DND-41 (cell line): ENCODE results near the gene SMIM22.

Source experiments
- ATAC-seq: fragments of 200-7000 bp; cut with Tn5 transposase; 3 replicates; pipeline ENCODE4 v1.9.1; 2021; ENCODE audit warnings: low read depth; ENCODE audit not compliant: insufficient read depth
- DNase-seq: peaks from one replicate; pipeline ENCODE4 v3.0.0-alpha.2; 2020
- H2AFZ ChIP-seq: 2 replicates; pipeline ENCODE4 v1.6.0; 2012; ENCODE audit warnings: low read depth, low read length
- H3K27ac ChIP-seq: 2 replicates; pipeline ENCODE4 v1.5.1; 2012; ENCODE audit warnings: low read length, inconsistent platforms
- H3K27me3 ChIP-seq: fragments of 200-600 bp; sonication (generic); 2 replicates; pipeline ENCODE4 v1.6.0; 2012; ENCODE audit warnings: low read length, mild to moderate bottlenecking, inconsistent platforms; ENCODE audit not compliant: insufficient read depth, poor library complexity
- H3K36me3 ChIP-seq: 2 replicates; pipeline ENCODE4 v1.5.1; 2012; ENCODE audit warnings: low read length, inconsistent platforms; ENCODE audit not compliant: insufficient read depth
- H3K4me1 ChIP-seq: 2 replicates; pipeline ENCODE4 v1.5.1; 2012; ENCODE audit warnings: mild to moderate bottlenecking, low read length; ENCODE audit not compliant: insufficient read depth
- H3K4me2 ChIP-seq: 2 replicates; pipeline ENCODE4 v1.6.0; 2012; ENCODE audit warnings: mild to moderate bottlenecking, moderate library complexity, low read length, inconsistent platforms; ENCODE audit not compliant: insufficient read depth
- H3K4me3 ChIP-seq, 2 experiments: fragments of 200-600 bp in 1 of 2; shearing (Covaris generic) in 1 of 2; 2 replicates each; pipeline ENCODE4 v1.5.1; 2012 to 2016; ENCODE audit warnings: inconsistent platforms in 2 of 2, low read length in 2 of 2, mild to moderate bottlenecking in 2 of 2, low read depth in 1 of 2, moderate library complexity in 1 of 2
- H3K79me2 ChIP-seq: 2 replicates; pipeline ENCODE4 v1.6.0; 2012; ENCODE audit warnings: low read length, inconsistent platforms; ENCODE audit not compliant: insufficient read depth
- H3K9ac ChIP-seq: 2 replicates; pipeline ENCODE4 v1.6.0; 2012; ENCODE audit warnings: low read depth, mild to moderate bottlenecking, inconsistent platforms, low read length, moderate library complexity
- H3K9me3 ChIP-seq: 2 replicates; pipeline ENCODE4 v1.5.1; 2012; ENCODE audit warnings: low read length, moderate library complexity, mild to moderate bottlenecking, inconsistent platforms; ENCODE audit not compliant: insufficient read depth, severe bottlenecking
- H4K20me1 ChIP-seq: 2 replicates; pipeline ENCODE4 v1.6.0; 2012; ENCODE audit warnings: low read length; ENCODE audit not compliant: insufficient read depth
- CTCF ChIP-seq: IDR thresholded peaks from 2 replicates; pipeline ENCODE4 v1.5.1; 2012; ENCODE audit warnings: borderline replicate concordance, low read length, moderate library complexity, mild to moderate bottlenecking; ENCODE audit not compliant: poor library complexity, severe bottlenecking; ENCODE audit errors: extremely low read depth
- EZH2 ChIP-seq: IDR thresholded peaks from 3 replicates; pipeline ENCODE4 v1.6.1; 2012; ENCODE audit warnings: borderline replicate concordance, low read depth, mild to moderate bottlenecking, moderate library complexity, low read length, inconsistent platforms; ENCODE audit not compliant: severe bottlenecking

SMIM22 gene

GRCh38 chr16:4772351-4772750, 22.8 kb upstream of the SMIM22 start:
- Histone ChIP-seq H3K9ac (no peak overlapping the region), H3K79me2 (peaks cover under 1% of the 10 kb centered on the region; the same call in 1 of the 2 replicates), H3K27ac (no peak overlapping the region), H4K20me1 (no peaks in the 10 kb centered on the region), H3K4me2 (no peak overlapping the region), H2AFZ (no peak overlapping the region), H3K4me1 (peaks cover 14% of the 10 kb centered on the region), H3K27me3 (no peaks in the 10 kb centered on the region), H3K9me3 (no peaks in the 10 kb centered on the region), H3K4me3 (no peak overlapping the region), H3K36me3 (no peaks in the 10 kb centered on the region)
- no peak for DNase-seq
- no peak for ATAC-seq
- TF ChIP-seq EZH2 (no peak), CTCF (no peak)

- H3K27me3 ChIP-seq = no peaks in the 10 kb centered on the region
- H3K9me3 ChIP-seq = no peaks in the 10 kb centered on the region
- ATAC-seq (no peak), DNase-seq (no peak)
- H2AFZ ChIP-seq = no peak overlapping the region
- H3K9ac ChIP-seq = no peak overlapping the region
- H3K27ac ChIP-seq = no peak overlapping the region
- no peak overlapping the region for H3K4me3 ChIP-seq
- TF ChIP-seq EZH2 (no peak), CTCF (no peak)
- H3K4me1 ChIP-seq = no peaks in the 10 kb centered on the region
- no peaks in the 10 kb centered on the region for H4K20me1 ChIP-seq
- no peak overlapping the region for H3K4me2 ChIP-seq
- H3K36me3 ChIP-seq = no peaks in the 10 kb centered on the region
- no peaks in the 10 kb centered on the region for H3K79me2 ChIP-seq
Observed at GRCh38 chr16:4775005-4775404, 20.2 kb upstream of the SMIM22 start.

- H3K9me3 ChIP-seq = no peaks in the 10 kb centered on the region
- DNase-seq (no peak), ATAC-seq (no peak)
- H3K4me3 ChIP-seq = no peak overlapping the region
- no peak overlapping the region for H3K4me2 ChIP-seq
- no peaks in the 10 kb centered on the region for H3K4me1 ChIP-seq
- no peak overlapping the region for H3K27ac ChIP-seq
- H2AFZ ChIP-seq = no peak overlapping the region
- H3K36me3 ChIP-seq = no peaks in the 10 kb centered on the region
- no peaks in the 10 kb centered on the region for H3K27me3 ChIP-seq
- H3K79me2 ChIP-seq = no peaks in the 10 kb centered on the region
- no peaks in the 10 kb centered on the region for H4K20me1 ChIP-seq
- TF ChIP-seq EZH2 (no peak), CTCF (no peak)
- no peak overlapping the region for H3K9ac ChIP-seq
Observed at GRCh38 chr16:4776141-4776705, 18.9 kb upstream of the SMIM22 start.
